Retinal pigment epithelial cell (primary cell): ENCODE results near the gene TBC1D1.

ENCODE experiments used
- DNase-seq: peaks from one replicate; pipeline ENCODE4 v3.0.0-alpha.2; 2010; ENCODE audit warnings: low read depth
- H3K4me3 ChIP-seq: 2 replicates; pipeline ENCODE4 v1.5.1; 2011; ENCODE audit warnings: mild to moderate bottlenecking, low read length, control low read depth, moderate library complexity
- CTCF ChIP-seq: conservative IDR thresholded peaks from 2 replicates; pipeline ENCODE4 v1.5.1; 2011; ENCODE audit warnings: low read depth, low read length, control low read depth, inconsistent platforms

The TBC1D1 gene

GRCh38 chr4:38090455-38091246 is 199.8 kb downstream of the TBC1D1 start:
- DNase-seq, result no peak
- TF ChIP-seq CTCF, result no peak
- no peak overlapping the region for H3K4me3 ChIP-seq

GRCh38 chr4:38091636-38092035 is 200.8 kb downstream of the TBC1D1 start:
- no peak for DNase-seq
- H3K4me3 ChIP-seq, result no peak overlapping the region
- TF ChIP-seq CTCF, result no peak

GRCh38 chr4:38092701-38093100 is 201.8 kb downstream of the TBC1D1 start:
- H3K4me3 ChIP-seq, result no peak overlapping the region
- DNase-seq, result no peak
- TF ChIP-seq CTCF, result no peak

- no peak for TF ChIP-seq CTCF
- H3K4me3 ChIP-seq, result no peak overlapping the region
- DNase-seq, result no peak
These were observed 203.5 kb downstream of the TBC1D1 start for GRCh38 chr4:38094419-38094818.

- TF ChIP-seq CTCF, result no peak
- no peak for DNase-seq
- no peak overlapping the region for H3K4me3 ChIP-seq
These were observed 204.8 kb downstream of the TBC1D1 start for GRCh38 chr4:38095691-38096090.

- no peak for DNase-seq
- no peak overlapping the region for H3K4me3 ChIP-seq
- TF ChIP-seq CTCF, result no peak
These were observed 206.9 kb downstream of the TBC1D1 start for GRCh38 chr4:38097818-38098217.

GRCh38 chr4:38099020-38099600 is 208.2 kb downstream of the TBC1D1 start:
- TF ChIP-seq CTCF, result no peak
- no peak overlapping the region for H3K4me3 ChIP-seq
- no peak for DNase-seq
